Activated CD8-positive, alpha-beta T cell treated with anti-CD3 and anti-CD28 coated beads for 36 hours (primary cell): Measurements from ENCODE around the gene MBNL1. TPM values are rescaled to one million over a fixed set of nuclear protein-coding genes. Genes with fewer than 3 reads are reported as not detected.

Experiments
- ATAC-seq: fragments of 200-7000 bp; cut with Tn5 transposase; one replicate; pipeline ENCODE4 v1.10.0; 2021; ENCODE audit warnings: mild to moderate bottlenecking, moderate library complexity
- CTCF ChIA-PET: fragments of 350-600 bp; sonication (Branson Sonifier 250); formaldehyde crosslinking; loops from one replicate; lab custom pipeline; 2021; ENCODE audit warnings: antibody characterized with exemption; lab: Charles Lee
- POLR2A ChIA-PET: fragments of 350-600 bp; sonication (Branson Sonifier 250); formaldehyde crosslinking; loops from one replicate; lab custom pipeline; 2021; ENCODE audit warnings: antibody characterized with exemption; lab: Charles Lee
- DNase-seq: peaks from one replicate; pipeline ENCODE4 v3.0.0-alpha.2; 2020
- H3K27ac Mint-ChIP-seq: one replicate; pipeline ENCODE4 v1.8.0; 2021; ENCODE audit warnings: mild to moderate bottlenecking, mixed read lengths
- H3K27me3 Mint-ChIP-seq: one replicate; pipeline ENCODE4 v1.8.0; 2021; ENCODE audit warnings: mixed read lengths
- H3K36me3 Mint-ChIP-seq: one replicate; pipeline ENCODE4 v1.8.0; 2021; ENCODE audit warnings: low read depth, mixed read lengths
- H3K4me1 Mint-ChIP-seq: one replicate; pipeline ENCODE4 v1.8.0; 2021; ENCODE audit warnings: low read depth, mixed read lengths
- H3K4me3 Mint-ChIP-seq: one replicate; pipeline ENCODE4 v1.8.0; 2021; ENCODE audit warnings: mild to moderate bottlenecking, moderate library complexity, mixed read lengths
- H3K9me3 Mint-ChIP-seq: one replicate; pipeline ENCODE4 v1.8.0; 2021; ENCODE audit warnings: mixed read lengths
- CTCF ChIP-seq: fragments of 200-600 bp; IDR thresholded peaks from one replicate; pipeline ENCODE4 v1.8.0; 2022; ENCODE audit warnings: antibody characterized with exemption, mild to moderate bottlenecking
- intact Hi-C: fragments of 100-400 bp; cut with micrococcal nuclease; formaldehyde crosslinking; loops from one replicate; pipeline ENCODE4 v1.10.0; 2022
- total RNA-seq, 2 experiments: library from RNA; stranded (reverse); gene quantifications; one replicate each; pipeline ENCODE4 v1.2.3, GENCODE V29; 2021

MBNL1 gene
- total RNA-seq, 2 experiments from 2014 or later, result 341 to 360 TPM

GRCh38 chr3:152346740-152347139 is 78.0 kb downstream of the MBNL1 start:
- Mint-ChIP-seq H3K36me3 (peaks cover 42% of the 10 kb centered on the region), H3K27me3 (no peaks in the 10 kb centered on the region), H3K27ac (no peak overlapping the region), H3K4me1 (peaks cover 41% of the 10 kb centered on the region), H3K9me3 (no peaks in the 10 kb centered on the region), H3K4me3 (no peak overlapping the region)
- no peak for DNase-seq
- TF ChIP-seq CTCF, result no peak
- ChIA-PET POLR2A (interaction anchor here (1.1 kb wide), 1 partner anchor 25 kb away, joined by 3 read pairs; no protein-coding TSS in a partner anchor), CTCF (interaction anchor here (1.6 kb wide), 1 partner anchor 15 kb away, joined by 7 read pairs; no protein-coding TSS in a partner anchor)
- no peak for ATAC-seq
- intact Hi-C loops, result no loop called here

GRCh38 chr3:152348436-152349177 is 79.9 kb downstream of the MBNL1 start:
- ATAC-seq (no peak), DNase-seq (no peak)
- Mint-ChIP-seq H3K36me3 (peaks cover 41% of the 10 kb centered on the region), H3K27me3 (no peaks in the 10 kb centered on the region), H3K9me3 (no peaks in the 10 kb centered on the region), H3K27ac (no peak overlapping the region), H3K4me3 (no peak overlapping the region), H3K4me1 (peaks cover 43% of the 10 kb centered on the region)
- CTCF ChIA-PET, result no interaction called here
- TF ChIP-seq CTCF, result no peak
- intact Hi-C loops, result no loop called here
- POLR2A ChIA-PET, result no interaction called here

- CTCF ChIA-PET, result no interaction called here
- H3K27me3 Mint-ChIP-seq, result no peaks in the 10 kb centered on the region
- intact Hi-C loops, result no loop called here
Measured at GRCh38 chr3:152349392-152349791, 80.7 kb downstream of the MBNL1 start.

GRCh38 chr3:152350139-152350538 is 81.4 kb downstream of the MBNL1 start:
- Mint-ChIP-seq H3K4me3 (no peak overlapping the region), H3K27ac (no peak overlapping the region), H3K27me3 (no peaks in the 10 kb centered on the region), H3K9me3 (no peaks in the 10 kb centered on the region), H3K36me3 (peaks cover 41% of the 10 kb centered on the region), H3K4me1 (peaks cover 40% of the 10 kb centered on the region)
- no peak for TF ChIP-seq CTCF
- intact Hi-C loops, result no loop called here
- ChIA-PET POLR2A (no interaction called here), CTCF (interaction anchor here (0.6 kb wide), 1 partner anchor 87 kb away, joined by 3 read pairs; no protein-coding TSS in a partner anchor)
- ATAC-seq, result peak; percentile 37
- no peak for DNase-seq

More at GRCh38 chr3:152349392-152349791, 80.7 kb downstream of the MBNL1 start:
- H3K4me3 Mint-ChIP-seq, result no peak overlapping the region
- H3K27ac Mint-ChIP-seq, result no peak overlapping the region
- peaks cover 40% of the 10 kb centered on the region for H3K4me1 Mint-ChIP-seq
- no peak for ATAC-seq
- POLR2A ChIA-PET, result interaction anchor here (0.6 kb wide), 1 partner anchor 195 kb away, joined by 3 read pairs; no protein-coding TSS in a partner anchor
- no peak for TF ChIP-seq CTCF
- DNase-seq, result no peak
- H3K36me3 Mint-ChIP-seq, result peaks cover 41% of the 10 kb centered on the region
- H3K9me3 Mint-ChIP-seq, result no peaks in the 10 kb centered on the region

- H3K9me3 Mint-ChIP-seq, result no peaks in the 10 kb centered on the region
- ATAC-seq (no peak), DNase-seq (no peak)
- ChIA-PET POLR2A (no interaction called here), CTCF (interaction anchor here (0.6 kb wide), 1 partner anchor 88 kb away, joined by 3 read pairs; no protein-coding TSS in a partner anchor)
- peaks cover 41% of the 10 kb centered on the region for H3K36me3 Mint-ChIP-seq
- TF ChIP-seq CTCF, result no peak
- intact Hi-C loops, result no loop called here
- H3K27me3 Mint-ChIP-seq, result no peaks in the 10 kb centered on the region
- H3K27ac Mint-ChIP-seq, result peak overlapping the region; percentile 25
- peaks cover 41% of the 10 kb centered on the region for H3K4me1 Mint-ChIP-seq
- no peak overlapping the region for H3K4me3 Mint-ChIP-seq
Measured at GRCh38 chr3:152350776-152351175, 82.0 kb downstream of the MBNL1 start.
